BJ (cell line): ENCODE measurements around the gene SORCS2. TPM values are rescaled to one million over a fixed set of nuclear protein-coding genes. Genes with fewer than 3 reads are reported as not detected.

ENCODE experiments used
- CTCF ChIA-PET: fragments of 350-600 bp; formaldehyde crosslinking; extraction: SDS; loops from one replicate; lab custom pipeline; 2021; ENCODE audit warnings: antibody characterized with exemption, inconsistent platforms; lab: Yijun Ruan, JAX
- POLR2A ChIA-PET: fragments of 300-600 bp; sonication (Branson Sonifier 250); formaldehyde crosslinking; extraction: SDS; loops from one replicate; lab custom pipeline; 2021; ENCODE audit warnings: antibody characterized with exemption; lab: Charles Lee
- DNase-seq: peaks from one replicate; pipeline ENCODE4 v3.0.0-alpha.2; 2011; ENCODE audit warnings: low read depth
- H3K27me3 ChIP-seq: 2 replicates; pipeline ENCODE4 v1.6.0; 2011; ENCODE audit warnings: low read length; ENCODE audit not compliant: control insufficient read depth, insufficient read depth
- H3K36me3 ChIP-seq: 2 replicates; pipeline ENCODE4 v1.5.1; 2011; ENCODE audit warnings: low read length; ENCODE audit not compliant: control insufficient read depth, insufficient read depth
- H3K4me3 ChIP-seq: 2 replicates; pipeline ENCODE4 v1.5.1; 2011; ENCODE audit warnings: low read depth, mild to moderate bottlenecking, control low read depth, low read length
- CTCF ChIP-seq: IDR thresholded peaks from 2 replicates; pipeline ENCODE4 v1.5.1; 2011; ENCODE audit warnings: low read depth, mild to moderate bottlenecking, control low read depth, inconsistent platforms, low read length, moderate library complexity; ENCODE audit not compliant: insufficient read depth
- polyA plus RNA-seq: library from polyadenylated mRNA; depleted of rRNA; stranded (reverse); fragments of >200 nt; gene quantifications from 2 replicates; pipeline ENCODE4 v1.2.3, GENCODE V29; 2011

The SORCS2 gene
- polyA plus RNA-seq, 1 experiment = 0.63 TPM

- CTCF ChIA-PET = no interaction called here
- no peak for TF ChIP-seq CTCF
- H3K27me3 ChIP-seq = no peaks in the 10 kb centered on the region
- DNase-seq = no peak
- H3K36me3 ChIP-seq = no peaks in the 10 kb centered on the region
- POLR2A ChIA-PET = no interaction called here
- H3K4me3 ChIP-seq = no peak overlapping the region
These were observed 515.9 kb downstream of the SORCS2 start for GRCh38 chr4:7708238-7708637.

GRCh38 chr4:7708981-7709380 lies 516.6 kb downstream of the SORCS2 start:
- CTCF ChIA-PET = no interaction called here
- DNase-seq = no peak
- POLR2A ChIA-PET = no interaction called here
- H3K4me3 ChIP-seq = no peak overlapping the region
- no peak for TF ChIP-seq CTCF
- H3K27me3 ChIP-seq = no peaks in the 10 kb centered on the region
- no peaks in the 10 kb centered on the region for H3K36me3 ChIP-seq

- Histone ChIP-seq H3K36me3 (no peaks in the 10 kb centered on the region), H3K27me3 (no peaks in the 10 kb centered on the region), H3K4me3 (no peak overlapping the region)
- no peak for TF ChIP-seq CTCF
- DNase-seq = no peak
- POLR2A ChIA-PET = no interaction called here
- CTCF ChIA-PET = interaction anchor here (2.0 kb wide), 1 partner anchor 9 kb away, joined by 7 read pairs; no protein-coding TSS in a partner anchor
These were observed 517.1 kb downstream of the SORCS2 start for GRCh38 chr4:7709431-7709830.

GRCh38 chr4:7710126-7710525 lies 517.8 kb downstream of the SORCS2 start:
- CTCF ChIA-PET = interaction anchor here (2.0 kb wide), 1 partner anchor 9 kb away, joined by 7 read pairs; no protein-coding TSS in a partner anchor

More at GRCh38 chr4:7710126-7710525, 517.8 kb downstream of the SORCS2 start:
- Histone ChIP-seq H3K4me3 (no peak overlapping the region), H3K36me3 (no peaks in the 10 kb centered on the region), H3K27me3 (no peaks in the 10 kb centered on the region)
- POLR2A ChIA-PET = no interaction called here
- DNase-seq = no peak
- no peak for TF ChIP-seq CTCF
